Measurements from ENCODE around the gene NUP42. TPM values are rescaled to one million over a fixed set of nuclear protein-coding genes. Genes with fewer than 3 reads are reported as not detected.

The NUP42 gene
- total RNA-seq, 1 experiment from 2014 or later, result 30.3 TPM

GRCh38 chr7:23164846-23165245 is 17.0 kb upstream of the NUP42 start:
- in situ Hi-C loops (cut with HindIII; ENCODE audit: low pct_unique_long_range_greater_than_20kb, low sequenced_read_pairs), result no loop called here
- Histone ChIP-seq H3K36me3 (ENCODE audit: control insufficient read depth, insufficient read depth, low read length) (no peaks in the 10 kb centered on the region), H3K27me3 (ENCODE audit: control insufficient read depth, insufficient read depth, low read length) (no peaks in the 10 kb centered on the region), H3K4me1 (ENCODE audit: control insufficient read depth, insufficient read depth, low read length) (no peaks in the 10 kb centered on the region), H3K9me3 (ENCODE audit: control insufficient read depth, insufficient read depth, low read depth, low read length) (no peaks in the 10 kb centered on the region), H3K27ac (ENCODE audit: low read length) (no peak overlapping the region), H3K4me3 (ENCODE audit: low read depth in 2 of 2, low read length in 2 of 2) (no peak overlapping the region)
- no peak for DNase-seq (ENCODE audit: low read depth, low spot score)
- ChIA-PET CTCF (no interaction called here), POLR2A (no interaction called here)
- ATAC-seq, result no peak
- BruUV-seq (replicated peaks), result no TSS peak
- TF ChIP-seq POLR2AphosphoS5 (IDR thresholded peaks at IDR 0.05; ENCODE audit: low read depth, low read length), result no peak
- no peak for TF ChIP-seq TCF7L2 (IDR thresholded peaks at IDR 0.05; ENCODE audit: low read depth, low read length)
- TF ChIP-seq CTCF (IDR thresholded peaks at IDR 0.05), result no peak
- intact Hi-C loops (cut with micrococcal nuclease; ENCODE audit: unreplicated experiment), result no loop called here

DNA sequence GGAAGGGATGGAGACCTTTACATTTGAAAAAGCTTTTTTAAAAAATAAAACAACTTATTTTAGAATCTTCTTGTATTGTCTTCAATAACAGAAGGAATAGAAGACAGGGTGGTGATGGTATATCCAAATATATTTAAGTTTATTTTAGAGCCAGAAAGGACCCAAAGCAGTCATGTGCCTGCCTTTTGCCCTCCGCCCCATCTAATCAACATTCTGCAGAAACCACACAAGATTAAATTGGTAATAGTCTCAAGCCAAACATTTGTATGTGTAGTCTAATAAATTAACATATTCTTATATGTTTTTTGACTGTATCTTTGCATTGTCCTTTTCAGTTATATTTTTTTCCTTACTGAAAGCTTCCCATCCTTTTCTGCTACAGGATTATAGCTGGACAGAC is 16.5 kb upstream of the NUP42 start:
- Histone ChIP-seq H3K27me3 (ENCODE audit: control insufficient read depth, insufficient read depth, low read length) (no peaks in the 10 kb centered on the region), H3K9me3 (ENCODE audit: control insufficient read depth, insufficient read depth, low read depth, low read length) (no peaks in the 10 kb centered on the region), H3K4me3 (ENCODE audit: low read depth in 2 of 2, low read length in 2 of 2) (no peak overlapping the region), H3K27ac (ENCODE audit: low read length) (no peak overlapping the region), H3K36me3 (ENCODE audit: control insufficient read depth, insufficient read depth, low read length) (no peaks in the 10 kb centered on the region), H3K4me1 (ENCODE audit: control insufficient read depth, insufficient read depth, low read length) (no peaks in the 10 kb centered on the region)
- in situ Hi-C loops (cut with HindIII; ENCODE audit: low pct_unique_long_range_greater_than_20kb, low sequenced_read_pairs) (no loop called here), intact Hi-C loops (cut with micrococcal nuclease; ENCODE audit: unreplicated experiment) (no loop called here)
- CTCF ChIA-PET, result no interaction called here
- no peak for ATAC-seq
- TF ChIP-seq, protein P1, sequence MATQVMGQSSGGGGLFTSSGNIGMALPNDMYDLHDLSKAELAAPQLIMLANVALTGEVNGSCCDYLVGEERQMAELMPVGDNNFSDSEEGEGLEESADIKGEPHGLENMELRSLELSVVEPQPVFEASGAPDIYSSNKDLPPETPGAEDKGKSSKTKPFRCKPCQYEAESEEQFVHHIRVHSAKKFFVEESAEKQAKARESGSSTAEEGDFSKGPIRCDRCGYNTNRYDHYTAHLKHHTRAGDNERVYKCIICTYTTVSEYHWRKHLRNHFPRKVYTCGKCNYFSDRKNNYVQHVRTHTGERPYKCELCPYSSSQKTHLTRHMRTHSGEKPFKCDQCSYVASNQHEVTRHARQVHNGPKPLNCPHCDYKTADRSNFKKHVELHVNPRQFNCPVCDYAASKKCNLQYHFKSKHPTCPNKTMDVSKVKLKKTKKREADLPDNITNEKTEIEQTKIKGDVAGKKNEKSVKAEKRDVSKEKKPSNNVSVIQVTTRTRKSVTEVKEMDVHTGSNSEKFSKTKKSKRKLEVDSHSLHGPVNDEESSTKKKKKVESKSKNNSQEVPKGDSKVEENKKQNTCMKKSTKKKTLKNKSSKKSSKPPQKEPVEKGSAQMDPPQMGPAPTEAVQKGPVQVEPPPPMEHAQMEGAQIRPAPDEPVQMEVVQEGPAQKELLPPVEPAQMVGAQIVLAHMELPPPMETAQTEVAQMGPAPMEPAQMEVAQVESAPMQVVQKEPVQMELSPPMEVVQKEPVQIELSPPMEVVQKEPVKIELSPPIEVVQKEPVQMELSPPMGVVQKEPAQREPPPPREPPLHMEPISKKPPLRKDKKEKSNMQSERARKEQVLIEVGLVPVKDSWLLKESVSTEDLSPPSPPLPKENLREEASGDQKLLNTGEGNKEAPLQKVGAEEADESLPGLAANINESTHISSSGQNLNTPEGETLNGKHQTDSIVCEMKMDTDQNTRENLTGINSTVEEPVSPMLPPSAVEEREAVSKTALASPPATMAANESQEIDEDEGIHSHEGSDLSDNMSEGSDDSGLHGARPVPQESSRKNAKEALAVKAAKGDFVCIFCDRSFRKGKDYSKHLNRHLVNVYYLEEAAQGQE (IDR thresholded peaks at IDR 0.05; ENCODE audit: insufficient read depth in 1 of 2, low read depth in 2 of 2, low read length in 1 of 2), result no peak
- TF ChIP-seq POLR2AphosphoS5 (IDR thresholded peaks at IDR 0.05; ENCODE audit: low read depth, low read length) (no peak), TCF7L2 (IDR thresholded peaks at IDR 0.05; ENCODE audit: low read depth, low read length) (no peak), SIN3A (IDR thresholded peaks at IDR 0.05; ENCODE audit: borderline replicate concordance, insufficient read depth, low read depth, low read length) (no peak), CTCF (IDR thresholded peaks at IDR 0.05) (no peak)
- no peak for DNase-seq (ENCODE audit: low read depth, low spot score)
- BruUV-seq (replicated peaks), result no TSS peak
- POLR2A ChIA-PET, result no interaction called here
